Karpas-422 (cell line): ENCODE measurements around the gene MAN2A2. TPM values are rescaled to one million over a fixed set of nuclear protein-coding genes. Genes with fewer than 3 reads are reported as not detected.

Experiments
- DNase-seq: peaks from one replicate; pipeline ENCODE4 v3.0.0-alpha.2; 2015
- H2AFZ ChIP-seq: fragments of 200-600 bp; sonication (generic); 2 replicates; pipeline ENCODE4 v1.6.1; 2014; ENCODE audit warnings: antibody characterized with exemption, low read length, mixed read lengths
- H3K27ac ChIP-seq: fragments of 200-600 bp; sonication (generic); 2 replicates; pipeline ENCODE4 v1.5.1; 2014; ENCODE audit warnings: mild to moderate bottlenecking, low read length, moderate library complexity
- H3K27me3 ChIP-seq: fragments of 200-600 bp; sonication (generic); 2 replicates; pipeline ENCODE4 v1.6.1; 2014; ENCODE audit warnings: low read length, mixed read lengths
- H3K36me3 ChIP-seq: fragments of 200-600 bp; sonication (generic); 2 replicates; pipeline ENCODE4 v1.6.1; 2014; ENCODE audit warnings: low read length, mixed read lengths; ENCODE audit not compliant: insufficient read depth
- H3K4me1 ChIP-seq: fragments of 200-600 bp; sonication (generic); 2 replicates; pipeline ENCODE4 v1.6.1; 2014; ENCODE audit warnings: mild to moderate bottlenecking, low read length, mixed read lengths
- H3K4me2 ChIP-seq: fragments of 200-600 bp; sonication (generic); 2 replicates; pipeline ENCODE4 v1.6.1; 2014; ENCODE audit warnings: low read length, low read depth, mild to moderate bottlenecking; ENCODE audit not compliant: poor library complexity, severe bottlenecking
- H3K4me3 ChIP-seq: fragments of 200-600 bp; sonication (generic); 2 replicates; pipeline ENCODE4 v1.5.1; 2014; ENCODE audit warnings: mild to moderate bottlenecking, antibody characterized with exemption, low read length, mixed read lengths
- H3K79me2 ChIP-seq: fragments of 200-600 bp; sonication (generic); 2 replicates; pipeline ENCODE4 v1.6.1; 2014; ENCODE audit warnings: mild to moderate bottlenecking, low read length, mixed read lengths
- H3K9ac ChIP-seq: fragments of 200-600 bp; sonication (generic); 2 replicates; pipeline ENCODE4 v1.6.0; 2014; ENCODE audit warnings: low read length
- H3K9me2 ChIP-seq: fragments of 200-600 bp; sonication (generic), shearing (Covaris generic); replicated peaks from 2 replicates; pipeline ENCODE4 v1.6.0; 2014; ENCODE audit warnings: mild to moderate bottlenecking, low read length, moderate library complexity; ENCODE audit not compliant: insufficient read depth
- H3K9me3 ChIP-seq: fragments of 300-700, 200-600 bp; sonication (generic); 2 replicates; pipeline ENCODE4 v1.6.1; 2014; ENCODE audit warnings: low read length, mixed read lengths
- H4K20me1 ChIP-seq: fragments of 200-600 bp; sonication (generic); 2 replicates; pipeline ENCODE4 v1.6.1; 2014; ENCODE audit warnings: mild to moderate bottlenecking, antibody characterized with exemption, low read length, low read depth; ENCODE audit not compliant: insufficient read depth
- total RNA-seq: library from RNA; depleted of rRNA; stranded (reverse); fragments of >200 nt; shearing (Covaris generic); gene quantifications from 2 replicates; pipeline ENCODE4 v1.2.3, GENCODE V29; 2014; ENCODE audit warnings: low replicate concordance

Gene MAN2A2
- total RNA-seq, 1 experiment from 2014 or later = 60.8 TPM

- no peaks in the 10 kb centered on the region for H3K9me3 ChIP-seq
- H3K4me1 ChIP-seq = peaks cover 20% of the 10 kb centered on the region
- H2AFZ ChIP-seq = peak overlapping the region; percentile 47
- H4K20me1 ChIP-seq = no peaks in the 10 kb centered on the region
- no peaks in the 10 kb centered on the region for H3K9me2 ChIP-seq
- H3K27ac ChIP-seq = peak overlapping the region; percentile 65
- H3K79me2 ChIP-seq = peaks cover 5% of the 10 kb centered on the region; the same call in 1 of the 2 replicates
- H3K27me3 ChIP-seq = no peaks in the 10 kb centered on the region
- H3K4me2 ChIP-seq = peak overlapping the region; percentile 89
- H3K9ac ChIP-seq = peak overlapping the region; percentile 87
- DNase-seq = peak; percentile 90
- H3K36me3 ChIP-seq = 0 out of 2 replicates have a peak, but pooled peaks cover 9% of the 10 kb centered on the region
- H3K4me3 ChIP-seq = peak overlapping the region; percentile 75
These were observed 862 bp upstream of the MAN2A2 start for GRCh38 chr15:90902040-90902839.

- Histone ChIP-seq H3K4me3 (peak overlapping the region; percentile 80), H3K27me3 (no peaks in the 10 kb centered on the region), H3K27ac (peak overlapping the region; percentile 83), H3K9me2 (no peaks in the 10 kb centered on the region), H2AFZ (peak overlapping the region; percentile 11; the same call in 1 of the 2 replicates), H4K20me1 (no peaks in the 10 kb centered on the region), H3K79me2 (peaks cover 5% of the 10 kb centered on the region; the same call in 1 of the 2 replicates), H3K4me2 (peak overlapping the region; percentile 98), H3K9me3 (no peaks in the 10 kb centered on the region), H3K9ac (peak overlapping the region; percentile 87), H3K4me1 (peaks cover 20% of the 10 kb centered on the region), H3K36me3 (0 out of 2 replicates have a peak, but pooled peaks cover 9% of the 10 kb centered on the region)
- DNase-seq = peak; percentile 67
These were observed 833 bp downstream of the MAN2A2 start for GRCh38 chr15:90903733-90904536.

GRCh38 chr15:90904746-90905145 is 1.6 kb downstream of the MAN2A2 start:
- 0 out of 2 replicates have a peak, but pooled peaks cover 9% of the 10 kb centered on the region for H3K36me3 ChIP-seq
- no peak overlapping the region for H3K4me3 ChIP-seq
- no peak overlapping the region for H2AFZ ChIP-seq
- H3K79me2 ChIP-seq = peaks cover 5% of the 10 kb centered on the region; the same call in 1 of the 2 replicates
- H3K27me3 ChIP-seq = no peaks in the 10 kb centered on the region
- H3K9ac ChIP-seq = no peak overlapping the region
- H3K27ac ChIP-seq = no peak overlapping the region
- H3K9me2 ChIP-seq = no peaks in the 10 kb centered on the region
- no peaks in the 10 kb centered on the region for H3K9me3 ChIP-seq
- H4K20me1 ChIP-seq = no peaks in the 10 kb centered on the region
- no peak overlapping the region for H3K4me2 ChIP-seq
- peaks cover 20% of the 10 kb centered on the region for H3K4me1 ChIP-seq
- DNase-seq = no peak

- Histone ChIP-seq H2AFZ (no peak overlapping the region), H3K36me3 (0 out of 2 replicates have a peak, but pooled peaks cover 9% of the 10 kb centered on the region), H3K27me3 (no peaks in the 10 kb centered on the region), H4K20me1 (no peaks in the 10 kb centered on the region), H3K9me2 (no peaks in the 10 kb centered on the region), H3K9me3 (no peaks in the 10 kb centered on the region), H3K4me2 (no peak overlapping the region), H3K27ac (no peak overlapping the region), H3K9ac (no peak overlapping the region), H3K4me1 (peaks cover 20% of the 10 kb centered on the region), H3K79me2 (peaks cover 5% of the 10 kb centered on the region; the same call in 1 of the 2 replicates), H3K4me3 (no peak overlapping the region)
- no peak for DNase-seq
These were observed 2.4 kb downstream of the MAN2A2 start for GRCh38 chr15:90905306-90906180.

GRCh38 chr15:90906181-90906849 is 3.2 kb downstream of the MAN2A2 start:
- H3K4me2 ChIP-seq = no peak overlapping the region
- no peaks in the 10 kb centered on the region for H3K9me3 ChIP-seq
- no peak overlapping the region for H3K27ac ChIP-seq
- H3K4me1 ChIP-seq = peaks cover 18% of the 10 kb centered on the region
- no peak overlapping the region for H3K4me3 ChIP-seq
- no peaks in the 10 kb centered on the region for H3K27me3 ChIP-seq
- H4K20me1 ChIP-seq = no peaks in the 10 kb centered on the region
- H3K79me2 ChIP-seq = peaks cover 5% of the 10 kb centered on the region; the same call in 1 of the 2 replicates
- no peak overlapping the region for H3K9ac ChIP-seq
- H2AFZ ChIP-seq = no peak overlapping the region
- no peaks in the 10 kb centered on the region for H3K9me2 ChIP-seq
- H3K36me3 ChIP-seq = 0 out of 2 replicates have a peak, but pooled peaks cover 9% of the 10 kb centered on the region
- no peak for DNase-seq

- Histone ChIP-seq H3K79me2 (peaks cover 5% of the 10 kb centered on the region; the same call in 1 of the 2 replicates), H3K9me2 (no peaks in the 10 kb centered on the region), H3K27ac (no peak overlapping the region), H3K27me3 (no peaks in the 10 kb centered on the region), H3K4me2 (no peak overlapping the region), H3K4me1 (peaks cover 9% of the 10 kb centered on the region), H2AFZ (no peak overlapping the region), H3K36me3 (0 out of 2 replicates have a peak, but pooled peaks cover 9% of the 10 kb centered on the region), H3K4me3 (no peak overlapping the region), H3K9me3 (no peaks in the 10 kb centered on the region), H3K9ac (no peak overlapping the region), H4K20me1 (no peaks in the 10 kb centered on the region)
- no peak for DNase-seq
These were observed 4.1 kb downstream of the MAN2A2 start for GRCh38 chr15:90907051-90907660.
